GM19328 (cell line): ENCODE results near the gene SH3RF1.

Experiments
- ATAC-seq: cut with Tn5 transposase; IDR thresholded peaks from one replicate; pipeline ENCODE4 v1.9.1; 2021; ENCODE audit warnings: mild to moderate bottlenecking, moderate library complexity; ENCODE audit not compliant: unreplicated experiment

The SH3RF1 gene

DNA sequence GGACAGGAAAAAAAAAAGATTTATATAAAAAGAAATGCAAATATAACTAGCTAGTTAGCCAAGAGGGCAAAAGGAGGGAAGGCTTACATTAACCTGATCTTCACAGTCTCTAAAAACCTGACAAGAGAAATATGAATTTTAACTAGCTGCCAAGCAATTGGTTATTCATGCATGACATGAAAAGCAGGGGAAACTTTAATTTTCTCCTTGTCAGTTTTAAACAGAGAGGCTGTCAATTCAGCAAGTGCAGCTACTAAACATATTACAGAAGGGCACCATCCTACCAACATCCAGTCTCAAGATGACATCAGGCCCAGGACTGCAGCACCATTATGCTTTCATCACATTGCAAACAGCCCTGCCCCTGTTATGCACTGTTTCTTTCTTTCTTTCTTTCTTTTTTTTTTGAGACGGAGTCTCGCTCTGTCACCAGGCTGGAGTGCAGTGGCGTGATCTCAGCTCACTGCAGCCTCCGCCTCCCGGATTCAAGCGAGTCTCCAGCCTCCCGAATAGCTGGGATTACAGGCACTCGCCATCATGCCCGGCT is 221.8 kb downstream of the SH3RF1 start:
- ATAC-seq: no peak

DNA sequence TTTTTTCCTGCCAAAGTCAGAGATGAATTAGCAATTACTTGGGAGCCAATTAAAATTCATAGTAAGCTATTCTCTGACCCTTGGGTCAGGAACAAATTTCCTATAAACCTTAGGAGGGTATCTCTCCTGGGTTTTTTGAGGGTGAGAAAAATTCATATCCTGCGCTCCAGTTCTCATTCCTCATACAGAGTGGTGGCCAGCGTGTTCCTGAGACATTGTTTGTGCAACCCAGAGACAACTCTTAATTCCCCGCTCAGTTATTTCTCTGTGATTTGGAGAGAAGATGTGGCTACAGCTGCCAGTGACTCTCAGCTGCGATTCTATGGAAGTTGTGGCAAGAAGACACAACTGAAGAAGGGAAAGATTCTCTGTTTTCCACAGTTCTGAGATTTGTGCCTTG is 222.8 kb downstream of the SH3RF1 start:
- ATAC-seq: no peak

DNA sequence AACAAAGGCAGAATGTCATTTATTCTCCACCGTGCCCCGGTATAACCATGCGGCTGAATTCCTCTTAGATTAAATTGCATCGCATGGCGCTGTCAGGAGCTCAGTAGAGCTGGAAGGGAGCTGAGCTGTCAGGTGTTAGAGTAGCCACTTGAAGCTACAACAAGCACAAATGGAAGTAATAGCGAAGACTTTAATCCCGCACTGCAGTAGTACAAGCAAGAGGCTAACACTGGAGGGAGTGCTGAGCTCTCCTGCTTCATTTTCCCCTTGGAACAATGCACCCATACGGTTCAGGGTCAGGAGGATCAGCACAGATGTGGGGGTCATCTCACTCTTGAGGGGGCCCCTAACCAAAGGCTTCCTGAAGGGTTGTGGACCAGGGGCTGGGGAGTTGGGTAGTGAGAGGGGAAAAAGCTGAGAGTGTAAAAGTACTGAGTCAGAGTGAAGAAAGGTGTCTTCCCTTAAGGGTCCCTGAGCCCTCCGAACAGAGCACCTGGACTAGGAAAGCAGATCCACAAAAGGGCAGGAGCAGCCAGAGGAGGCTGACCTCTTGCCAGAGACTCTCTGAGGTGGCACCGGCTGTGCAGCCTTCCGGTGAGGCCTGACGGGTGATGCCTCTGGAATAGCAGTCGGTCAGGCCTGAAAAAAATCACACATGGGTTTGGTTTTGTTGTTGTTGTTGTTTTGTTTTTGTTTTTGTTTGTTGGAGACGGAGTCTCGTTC is 224.7 kb downstream of the SH3RF1 start:
- ATAC-seq: no peak

DNA sequence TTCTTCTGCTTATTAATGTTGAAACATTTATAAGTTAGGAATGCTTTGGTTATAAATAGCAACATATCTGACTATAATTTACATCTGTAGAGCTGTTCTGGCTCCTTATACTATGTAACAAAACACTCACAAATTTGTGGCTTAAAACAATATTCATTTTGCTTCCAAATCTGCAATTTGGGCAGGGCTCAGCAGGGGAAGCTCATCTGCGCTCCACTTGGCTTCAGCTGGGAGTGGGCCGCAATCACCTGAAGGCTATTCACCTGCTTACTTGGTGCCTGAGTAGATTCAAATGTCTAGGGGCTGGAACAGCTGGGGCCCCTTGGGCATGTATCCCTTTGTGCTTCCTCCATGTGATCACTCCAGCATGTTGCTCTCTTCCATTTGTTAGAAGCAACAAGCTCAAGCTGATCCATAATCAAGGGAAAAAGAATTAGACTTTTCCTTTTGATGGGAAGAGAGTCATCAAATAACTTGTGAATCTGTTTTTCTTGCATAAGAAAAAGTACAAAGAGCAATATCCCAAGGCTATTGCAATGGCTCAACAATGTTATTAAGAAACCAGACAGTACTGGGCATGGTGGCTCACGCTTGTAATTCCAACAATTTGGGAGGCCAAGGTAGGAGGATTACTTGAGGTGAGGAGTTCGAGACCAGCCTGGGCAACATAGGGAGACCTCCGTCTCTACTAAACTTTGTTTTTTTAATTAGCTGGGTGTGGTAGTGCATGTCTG is 225.9 kb downstream of the SH3RF1 start:
- no peak for ATAC-seq
